Ovary (tissue), 9 donors: ENCODE measurements around the gene PARD3. TPM values are rescaled to one million over a fixed set of nuclear protein-coding genes. Genes with fewer than 3 reads are reported as not detected.

Source experiments
- DNase-seq, 5 donors: peaks; one replicate each; pipeline ENCODE4 v3.0.0-alpha.2; 2019 to 2020
- H3K27ac ChIP-seq, 2 donors: fragments of 200-600 bp; one replicate each; pipeline versions ENCODE4 v1.5.1 to v1.8.0; 2019 to 2022
- H3K27me3 ChIP-seq: fragments of 200-600 bp; one replicate; pipeline ENCODE4 v1.8.0; 2022
- H3K36me3 ChIP-seq: fragments of 200-600 bp; sonication (generic); one replicate; pipeline ENCODE4 v1.5.1; 2019
- H3K4me1 ChIP-seq: one replicate; pipeline ENCODE4 v1.8.1; 2013; ENCODE audit warnings: mild to moderate bottlenecking, moderate library complexity; ENCODE audit not compliant: insufficient read depth
- H3K4me3 ChIP-seq: fragments of 200-600 bp; sonication (generic); one replicate; pipeline ENCODE4 v1.5.1; 2017
- H3K9me3 ChIP-seq, 2 donors: fragments of 200-600 bp in 1 of 2; sonication (generic) in 1 of 2; one replicate each; pipeline versions ENCODE4 v1.5.1 to v1.8.1; 2013 to 2019; ENCODE audit warnings: mild to moderate bottlenecking in 1 of 2, moderate library complexity in 1 of 2
- CTCF ChIP-seq, 3 donors: fragments of 450-650 bp in 2 of 3; fragments of 200-600 bp in 1 of 3; IDR thresholded peaks; one replicate each; pipeline versions ENCODE4 v1.5.1 to v1.8.0; 2016 to 2022; ENCODE audit warnings: antibody characterized with exemption in 3 of 3, mild to moderate bottlenecking in 1 of 3
- EP300 ChIP-seq: sonication (generic); formaldehyde crosslinking; IDR thresholded peaks from one replicate; pipeline ENCODE4 v1.6.1; 2017; ENCODE audit warnings: antibody characterized with exemption
- POLR2A ChIP-seq: fragments of 450-650 bp; IDR thresholded peaks from one replicate; pipeline ENCODE4 v1.6.1; 2017; ENCODE audit warnings: antibody characterized with exemption, mild to moderate bottlenecking, moderate library complexity
- WGBS, 3 donors: extraction: QIAGEN DNeasy Blood & Tissue Kit in 1 of 3; methylation state at CpG; one replicate each; pipeline versions ENCODE4 v1.1.5 to v1.1.7; 2013 to 2017; 5-methylcytosine and 5-hydroxymethylcytosine counted together
- intact Hi-C, 4 donors: fragments of 100-400 bp; cut with DNase I; formaldehyde crosslinking; loops; one replicate each; pipeline versions ENCODE4 v1.11.0 to v1.15.1; 2022 to 2023
- polyA plus RNA-seq, 2 donors: library from polyadenylated mRNA; stranded (reverse); fragments of 200-250 nt in 1 of 2; fragments of 350-450 nt in 1 of 2; fragmentation: Illumina TruSeq in 1 of 2; extraction: RNeasy Lipid Tissue Mini Kit (QIAGEN cat#74804) in 1 of 2; gene quantifications; one replicate each; pipeline ENCODE4 v1.2.3, GENCODE V29; 2013 to 2014
- total RNA-seq, 7 donors: library from RNA; depleted of rRNA in 2 of 7; stranded (reverse); fragments of >200 nt in 2 of 7; fragmentation: NEBNext Ultra II Directional in 3 of 7; extraction: Animal tissue kit (Norgen Biotek cat#: 25700) in 3 of 7; gene quantifications; one replicate each; pipeline versions ENCODE4 v1.1.0 to v1.2.4, GENCODE V29; 2016 to 2023
- donor health status: DM: no; HTN: no; CAD: no; lungs with moderate emphysema.
- donor health status: DM: no; HTN: no; CAD: no.
- donor health status: Bipolar disorder and iron deficiency.
- donor health status: DM: yes; HTN: yes; CAD: no.
- donor health status: DM: no; HTN: no; CAD: no.
- donor health status: DM: yes; HTN: yes; CAD: no.

PARD3 gene
- total and polyA plus RNA-seq, 9 donors = 31.8 to 92.3 (median 67.1) TPM

GRCh38 chr10:34374356-34375045 is 440.6 kb downstream of the PARD3 start:
- Histone ChIP-seq H3K4me3 (no peak overlapping the region), H3K27me3 (no peaks in the 10 kb centered on the region), H3K27ac (no peak overlapping the region), H3K36me3 (no peaks in the 10 kb centered on the region), H3K9me3 (no peaks in the 10 kb centered on the region), H3K4me1 (no peaks in the 10 kb centered on the region)
- intact Hi-C loops = no loop called here
- no peak for DNase-seq
- no peak for TF ChIP-seq EP300
- TF ChIP-seq CTCF (IDR thresholded peaks at IDR 0.05) = no peak
- TF ChIP-seq POLR2A = no peak
- WGBS, 3 donors = 81 to 87% (median 86%) methylated on average over 6 of the region's 6 CpGs

GRCh38 chr10:34373211-34373610 is 441.9 kb downstream of the PARD3 start:
- intact Hi-C loops = no loop called here
- no peak overlapping the region for H3K27ac ChIP-seq
- no peak overlapping the region for H3K4me3 ChIP-seq
- no peaks in the 10 kb centered on the region for H3K9me3 ChIP-seq
- 72 to 82% (median 81%) methylated on average over 4 of the region's 4 CpGs for WGBS, 3 donors
- H3K36me3 ChIP-seq = no peaks in the 10 kb centered on the region
- no peaks in the 10 kb centered on the region for H3K27me3 ChIP-seq
- H3K4me1 ChIP-seq = no peaks in the 10 kb centered on the region
- TF ChIP-seq CTCF (IDR thresholded peaks at IDR 0.05) (no peak), EP300 (no peak), POLR2A (no peak)
- DNase-seq = no peak

GRCh38 chr10:34372509-34372908 is 442.6 kb downstream of the PARD3 start:
- no peaks in the 10 kb centered on the region for H3K4me1 ChIP-seq
- TF ChIP-seq POLR2A (no peak), EP300 (no peak), CTCF (IDR thresholded peaks at IDR 0.05) (no peak)
- intact Hi-C loops = no loop called here

GRCh38 chr10:34370126-34370525 is 445.0 kb downstream of the PARD3 start:
- no peak overlapping the region for H3K27ac ChIP-seq
- DNase-seq = no peak
- 96 to 98% (median 96%) methylated on average over 5 of the region's 5 CpGs for WGBS, 3 donors
- no peak overlapping the region for H3K4me3 ChIP-seq
- TF ChIP-seq POLR2A (no peak), CTCF (IDR thresholded peaks at IDR 0.05) (no peak), EP300 (no peak)
- H3K9me3 ChIP-seq = no peaks in the 10 kb centered on the region
- no peaks in the 10 kb centered on the region for H3K36me3 ChIP-seq
- H3K27me3 ChIP-seq = no peaks in the 10 kb centered on the region
- intact Hi-C loops = no loop called here
- H3K4me1 ChIP-seq = no peaks in the 10 kb centered on the region

More at GRCh38 chr10:34372509-34372908, 442.6 kb downstream of the PARD3 start:
- no peaks in the 10 kb centered on the region for H3K27me3 ChIP-seq
- H3K4me3 ChIP-seq = no peak overlapping the region
- H3K27ac ChIP-seq = no peak overlapping the region
- no peak for DNase-seq
- no peaks in the 10 kb centered on the region for H3K36me3 ChIP-seq
- no peaks in the 10 kb centered on the region for H3K9me3 ChIP-seq
